GM12864 (cell line): ENCODE measurements around the gene PRSS53.

Source experiments
- DNase-seq: peaks from one replicate; pipeline ENCODE4 v3.0.0-alpha.2; 2011; ENCODE audit warnings: low read depth
- H3K4me3 ChIP-seq: 2 replicates; pipeline ENCODE4 v1.5.1; 2011; ENCODE audit warnings: mild to moderate bottlenecking, low read depth, low read length, control low read depth
- CTCF ChIP-seq: IDR thresholded peaks from 2 replicates; pipeline ENCODE4 v1.5.1; 2011; ENCODE audit warnings: low read depth, mild to moderate bottlenecking, moderate library complexity, low read length, control low read depth, inconsistent platforms; ENCODE audit errors: missing control alignments

PRSS53 gene

GRCh38 chr16:31083981-31084380 lies 4.8 kb downstream of the PRSS53 start:
- no peak overlapping the region for H3K4me3 ChIP-seq
- DNase-seq, result no peak
- TF ChIP-seq CTCF, result no peak

GRCh38 chr16:31083556-31083955 lies 5.2 kb downstream of the PRSS53 start:
- no peak for DNase-seq
- no peak for TF ChIP-seq CTCF
- H3K4me3 ChIP-seq, result no peak overlapping the region

- TF ChIP-seq CTCF, result no peak
- H3K4me3 ChIP-seq, result no peak overlapping the region
- no peak for DNase-seq
Observed at GRCh38 chr16:31083081-31083480, 5.7 kb downstream of the PRSS53 start.

- DNase-seq, result no peak
- TF ChIP-seq CTCF, result no peak
- no peak overlapping the region for H3K4me3 ChIP-seq
Observed at GRCh38 chr16:31082368-31083045, 6.2 kb downstream of the PRSS53 start.

- no peak for DNase-seq
- TF ChIP-seq CTCF, result no peak
- H3K4me3 ChIP-seq, result no peak overlapping the region
Observed at GRCh38 chr16:31081428-31082351, 7.1 kb downstream of the PRSS53 start.

GRCh38 chr16:31080756-31081419 lies 7.9 kb downstream of the PRSS53 start:
- TF ChIP-seq CTCF, result no peak
- no peak for DNase-seq

More at GRCh38 chr16:31080756-31081419, 7.9 kb downstream of the PRSS53 start:
- no peak overlapping the region for H3K4me3 ChIP-seq
